ENCODE measurements around the gene ITGA11.

- TF ChIP-seq CTCF (conservative IDR thresholded peaks at IDR 0.05; ENCODE audit: low read depth, low read length) (no peak), EZH2 (IDR thresholded peaks at IDR 0.05; ENCODE audit: low read length, unreplicated experiment) (no peak), EZH2phosphoT487 (IDR thresholded peaks at IDR 0.05; ENCODE audit: borderline replicate concordance, low read length) (no peak)
These were observed 16.2 kb upstream of the ITGA11 start for GRCh38 chr15:68447976-68448755.

Measured in PC-3 (cell line).